Loucy (cell line): ENCODE results near the gene DLL3.

Source experiments
- H2AFZ ChIP-seq: fragments of 200-600 bp; sonication (generic); 2 replicates; pipeline ENCODE4 v1.6.0; 2016; ENCODE audit warnings: antibody characterized with exemption, mild to moderate bottlenecking, low read length, moderate library complexity
- H3F3A ChIP-seq: fragments of 200-600 bp; 2 replicates; pipeline ENCODE4 v1.6.0; 2016; ENCODE audit warnings: antibody characterized with exemption, low read depth, mild to moderate bottlenecking
- H3K27me3 ChIP-seq: fragments of 200-600 bp; sonication (generic); 2 replicates; pipeline ENCODE4 v1.6.1; 2014; ENCODE audit warnings: low read length, mild to moderate bottlenecking; ENCODE audit not compliant: insufficient read depth, poor library complexity, severe bottlenecking
- H3K36me3 ChIP-seq: fragments of 200-600 bp; sonication (generic); 2 replicates; pipeline ENCODE4 v1.6.1; 2016; ENCODE audit warnings: low read length; ENCODE audit not compliant: insufficient read depth
- H3K4me1 ChIP-seq: fragments of 200-600 bp; sonication (generic); 2 replicates; pipeline ENCODE4 v1.5.1; 2014; ENCODE audit warnings: low read length, mild to moderate bottlenecking; ENCODE audit not compliant: insufficient read depth, poor library complexity, severe bottlenecking
- H3K4me2 ChIP-seq: fragments of 200-600 bp; sonication (generic); 2 replicates; pipeline ENCODE4 v1.6.0; 2014; ENCODE audit warnings: antibody characterized with exemption, low read length, low read depth, mild to moderate bottlenecking; ENCODE audit not compliant: poor library complexity, severe bottlenecking
- H3K4me3 ChIP-seq: fragments of 200-600 bp; sonication (generic); 2 replicates; pipeline ENCODE4 v1.5.1; 2014; ENCODE audit warnings: low read length, mild to moderate bottlenecking, mixed read lengths; ENCODE audit not compliant: poor library complexity, severe bottlenecking
- H3K79me2 ChIP-seq: fragments of 200-600 bp; sonication (generic); 2 replicates; pipeline ENCODE4 v1.6.1; 2014; ENCODE audit warnings: low read length; ENCODE audit not compliant: insufficient read depth
- H3K9ac ChIP-seq: fragments of 200-600 bp; sonication (generic); 2 replicates; pipeline ENCODE4 v1.6.0; 2014; ENCODE audit warnings: mild to moderate bottlenecking, low read depth, low read length, moderate library complexity; ENCODE audit not compliant: poor library complexity, severe bottlenecking
- H3K9me2 ChIP-seq: fragments of 200-600 bp; sonication (generic); replicated peaks from 2 replicates; pipeline ENCODE4 v1.6.1; 2016; ENCODE audit warnings: low read depth, low read length, mixed read lengths
- H3K9me3 ChIP-seq: fragments of 200-600 bp; sonication (generic); 2 replicates; pipeline ENCODE4 v1.6.1; 2014; ENCODE audit warnings: mild to moderate bottlenecking, antibody characterized with exemption, low read length, low read depth; ENCODE audit not compliant: insufficient read depth
- H4K20me1 ChIP-seq: fragments of 200-600 bp; sonication (generic); 2 replicates; pipeline ENCODE4 v1.6.0; 2014; ENCODE audit warnings: antibody characterized with exemption, low read length, mild to moderate bottlenecking; ENCODE audit not compliant: insufficient read depth, poor library complexity, severe bottlenecking
- EZH2phosphoT487 ChIP-seq: fragments of 200-600 bp; IDR thresholded peaks from 2 replicates; pipeline ENCODE4 v1.6.1; 2018; ENCODE audit warnings: antibody characterized with exemption, mild to moderate bottlenecking, moderate library complexity, borderline replicate concordance
- TF ChIP-seq, protein P1 (sequence below): fragments of 200-600 bp; sonication (generic); conservative IDR thresholded peaks from 2 replicates; pipeline ENCODE4 v1.5.1; 2014; ENCODE audit warnings: mild to moderate bottlenecking, antibody characterized with exemption, low read length

Gene DLL3

GRCh38 chr19:39469036-39469435, 29.7 kb upstream of the DLL3 start:
- Histone ChIP-seq H3K4me2 (no peak overlapping the region), H3K4me3 (no peak overlapping the region), H3K4me1 (no peaks in the 10 kb centered on the region), H3K9me2 (no peaks in the 10 kb centered on the region), H3K36me3 (peaks cover 95% of the 10 kb centered on the region), H2AFZ (no peak overlapping the region), H3K9ac (no peak overlapping the region), H4K20me1 (no peaks in the 10 kb centered on the region), H3K79me2 (no peaks in the 10 kb centered on the region), H3K27me3 (no peaks in the 10 kb centered on the region), H3F3A (no peaks in the 10 kb centered on the region), H3K9me3 (no peaks in the 10 kb centered on the region)
- TF ChIP-seq, protein P1, sequence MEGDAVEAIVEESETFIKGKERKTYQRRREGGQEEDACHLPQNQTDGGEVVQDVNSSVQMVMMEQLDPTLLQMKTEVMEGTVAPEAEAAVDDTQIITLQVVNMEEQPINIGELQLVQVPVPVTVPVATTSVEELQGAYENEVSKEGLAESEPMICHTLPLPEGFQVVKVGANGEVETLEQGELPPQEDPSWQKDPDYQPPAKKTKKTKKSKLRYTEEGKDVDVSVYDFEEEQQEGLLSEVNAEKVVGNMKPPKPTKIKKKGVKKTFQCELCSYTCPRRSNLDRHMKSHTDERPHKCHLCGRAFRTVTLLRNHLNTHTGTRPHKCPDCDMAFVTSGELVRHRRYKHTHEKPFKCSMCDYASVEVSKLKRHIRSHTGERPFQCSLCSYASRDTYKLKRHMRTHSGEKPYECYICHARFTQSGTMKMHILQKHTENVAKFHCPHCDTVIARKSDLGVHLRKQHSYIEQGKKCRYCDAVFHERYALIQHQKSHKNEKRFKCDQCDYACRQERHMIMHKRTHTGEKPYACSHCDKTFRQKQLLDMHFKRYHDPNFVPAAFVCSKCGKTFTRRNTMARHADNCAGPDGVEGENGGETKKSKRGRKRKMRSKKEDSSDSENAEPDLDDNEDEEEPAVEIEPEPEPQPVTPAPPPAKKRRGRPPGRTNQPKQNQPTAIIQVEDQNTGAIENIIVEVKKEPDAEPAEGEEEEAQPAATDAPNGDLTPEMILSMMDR: no peak

- H3K9me3 ChIP-seq: no peaks in the 10 kb centered on the region
- TF ChIP-seq, protein P1: no peak
- no peak for TF ChIP-seq EZH2phosphoT487
- no peak overlapping the region for H3K4me3 ChIP-seq
- no peak overlapping the region for H3K9ac ChIP-seq
- no peaks in the 10 kb centered on the region for H4K20me1 ChIP-seq
- no peak overlapping the region for H3K4me2 ChIP-seq
- no peaks in the 10 kb centered on the region for H3K79me2 ChIP-seq
- peaks cover 96% of the 10 kb centered on the region for H3K36me3 ChIP-seq
- no peaks in the 10 kb centered on the region for H3K9me2 ChIP-seq
- no peaks in the 10 kb centered on the region for H3K4me1 ChIP-seq
- no peaks in the 10 kb centered on the region for H3F3A ChIP-seq
- no peaks in the 10 kb centered on the region for H3K27me3 ChIP-seq
- no peak overlapping the region for H2AFZ ChIP-seq
These were observed 29.2 kb upstream of the DLL3 start for GRCh38 chr19:39469567-39469966.

GRCh38 chr19:39470724-39471339, 27.9 kb upstream of the DLL3 start:
- Histone ChIP-seq H3K36me3 (peaks cover 92% of the 10 kb centered on the region; the same call in 1 of the 2 replicates), H3K9me3 (no peaks in the 10 kb centered on the region), H3K79me2 (no peaks in the 10 kb centered on the region), H3K27me3 (no peaks in the 10 kb centered on the region), H3K9me2 (no peaks in the 10 kb centered on the region), H3K4me3 (no peak overlapping the region), H3F3A (no peaks in the 10 kb centered on the region), H2AFZ (no peak overlapping the region), H3K4me1 (no peaks in the 10 kb centered on the region), H3K9ac (no peak overlapping the region), H3K4me2 (no peak overlapping the region), H4K20me1 (no peaks in the 10 kb centered on the region)
- TF ChIP-seq, protein P1: no peak
- no peak for TF ChIP-seq EZH2phosphoT487
